GM19463 (cell line): ENCODE measurements around the gene STOX1.
"Not testable (repeated sequence)": the region's sequence is repeated elsewhere in the genome, so short reads cannot be mapped to it uniquely, and the experiment has no call there.

Experiments
- ATAC-seq: cut with Tn5 transposase; IDR thresholded peaks from one replicate; pipeline ENCODE4 v1.9.1; 2021; ENCODE audit warnings: mild to moderate bottlenecking, moderate library complexity; ENCODE audit not compliant: unreplicated experiment

Gene STOX1

GRCh38 chr10:68877482-68878110, 50.3 kb downstream of the STOX1 start:
- no peak for ATAC-seq

GRCh38 chr10:68878496-68878895, 51.2 kb downstream of the STOX1 start:
- no peak for ATAC-seq

- ATAC-seq = no peak
These were observed 52.3 kb downstream of the STOX1 start for GRCh38 chr10:68879628-68880027.

- no peak for ATAC-seq
These were observed 52.9 kb downstream of the STOX1 start for GRCh38 chr10:68880181-68880580.

GRCh38 chr10:68895041-68895440, 67.7 kb downstream of the STOX1 start:
- ATAC-seq = no peak

GRCh38 chr10:68897336-68897741, 70.0 kb downstream of the STOX1 start:
- no peak for ATAC-seq

- no peak for ATAC-seq
These were observed 71.9 kb downstream of the STOX1 start for GRCh38 chr10:68899186-68899745.

- peak; percentile 29 for ATAC-seq
These were observed 73.2 kb downstream of the STOX1 start for GRCh38 chr10:68900427-68901104.

- ATAC-seq = peak; percentile 95
These were observed 74.0 kb downstream of the STOX1 start, which contains the start of gene DDX50 for GRCh38 chr10:68901105-68901927. DDX50 (plus strand) TSS chr10:68901315; CDS start chr10:68901385, 70 bp downstream.

GRCh38 chr10:68902382-68902781, 75.1 kb downstream of the STOX1 start:
- no peak for ATAC-seq

GRCh38 chr10:68924593-68924992, 97.3 kb downstream of the STOX1 start:
- ATAC-seq = no peak

- ATAC-seq = no peak
These were observed 98.2 kb downstream of the STOX1 start for GRCh38 chr10:68925489-68925888.

GRCh38 chr10:68929157-68929556, 101.8 kb downstream of the STOX1 start:
- not testable (repeated sequence) for ATAC-seq

- not testable (repeated sequence) for ATAC-seq
These were observed 102.6 kb downstream of the STOX1 start for GRCh38 chr10:68929888-68930287.

- not testable (repeated sequence) for ATAC-seq
These were observed 105.5 kb downstream of the STOX1 start for GRCh38 chr10:68932860-68933259.

- no peak for ATAC-seq
These were observed 107.7 kb downstream of the STOX1 start for GRCh38 chr10:68934994-68935393.

GRCh38 chr10:68938117-68938516, 110.8 kb downstream of the STOX1 start:
- no peak for ATAC-seq

GRCh38 chr10:68938884-68939283, 111.6 kb downstream of the STOX1 start:
- ATAC-seq = no peak

- not testable (repeated sequence) for ATAC-seq
These were observed 113.6 kb downstream of the STOX1 start for GRCh38 chr10:68940917-68941316.
